DND-41 (cell line): ENCODE results near the gene IGF2BP2.
"Not testable (repeated sequence)": the region's sequence is repeated elsewhere in the genome, so short reads cannot be mapped to it uniquely, and the experiment has no call there.

ENCODE experiments used
- EZH2 ChIP-seq: IDR thresholded peaks from 3 replicates; pipeline ENCODE4 v1.6.1; 2012; ENCODE audit warnings: borderline replicate concordance, low read depth, mild to moderate bottlenecking, moderate library complexity, low read length, inconsistent platforms; ENCODE audit not compliant: severe bottlenecking
- TF ChIP-seq, protein P1 (sequence below): IDR thresholded peaks from 2 replicates; pipeline ENCODE4 v1.5.1; 2012; ENCODE audit warnings: borderline replicate concordance, low read length, moderate library complexity, mild to moderate bottlenecking; ENCODE audit not compliant: poor library complexity, severe bottlenecking; ENCODE audit errors: extremely low read depth

DNA sequence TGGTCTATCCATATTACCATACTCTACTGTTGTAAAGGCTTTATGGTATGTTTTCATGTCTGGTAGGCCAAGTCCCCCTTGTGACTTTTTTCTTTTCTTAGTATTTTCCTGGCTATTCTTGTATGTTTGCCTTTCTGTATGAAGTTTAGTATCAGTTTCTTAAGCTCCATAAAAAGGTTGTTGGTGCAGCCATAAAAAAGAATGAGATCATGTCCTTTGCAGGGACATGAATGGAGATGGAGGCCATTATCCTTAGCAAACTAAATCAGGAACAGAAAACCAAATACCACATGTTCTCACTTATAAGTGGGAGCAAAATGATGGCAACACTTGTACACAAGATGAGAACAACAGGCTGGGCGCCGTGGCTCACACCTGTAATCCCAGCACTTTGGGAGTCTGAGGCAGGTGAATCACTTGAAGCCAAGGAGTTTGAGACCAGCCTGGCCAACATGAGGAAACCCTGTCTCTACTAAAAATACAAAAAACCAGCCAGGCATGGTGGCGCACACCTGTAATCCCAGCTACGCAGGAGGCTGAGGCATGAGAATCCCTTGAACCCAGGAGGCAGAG is 13.7 kb upstream of the IGF2BP2 start:
- TF ChIP-seq, protein P1, sequence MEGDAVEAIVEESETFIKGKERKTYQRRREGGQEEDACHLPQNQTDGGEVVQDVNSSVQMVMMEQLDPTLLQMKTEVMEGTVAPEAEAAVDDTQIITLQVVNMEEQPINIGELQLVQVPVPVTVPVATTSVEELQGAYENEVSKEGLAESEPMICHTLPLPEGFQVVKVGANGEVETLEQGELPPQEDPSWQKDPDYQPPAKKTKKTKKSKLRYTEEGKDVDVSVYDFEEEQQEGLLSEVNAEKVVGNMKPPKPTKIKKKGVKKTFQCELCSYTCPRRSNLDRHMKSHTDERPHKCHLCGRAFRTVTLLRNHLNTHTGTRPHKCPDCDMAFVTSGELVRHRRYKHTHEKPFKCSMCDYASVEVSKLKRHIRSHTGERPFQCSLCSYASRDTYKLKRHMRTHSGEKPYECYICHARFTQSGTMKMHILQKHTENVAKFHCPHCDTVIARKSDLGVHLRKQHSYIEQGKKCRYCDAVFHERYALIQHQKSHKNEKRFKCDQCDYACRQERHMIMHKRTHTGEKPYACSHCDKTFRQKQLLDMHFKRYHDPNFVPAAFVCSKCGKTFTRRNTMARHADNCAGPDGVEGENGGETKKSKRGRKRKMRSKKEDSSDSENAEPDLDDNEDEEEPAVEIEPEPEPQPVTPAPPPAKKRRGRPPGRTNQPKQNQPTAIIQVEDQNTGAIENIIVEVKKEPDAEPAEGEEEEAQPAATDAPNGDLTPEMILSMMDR, result not testable (repeated sequence)
- TF ChIP-seq EZH2, result not testable (repeated sequence)
